ENCODE measurements around the gene VSIG10. TPM values are rescaled to one million over a fixed set of nuclear protein-coding genes. Genes with fewer than 3 reads are reported as not detected.

VSIG10 gene
- total RNA-seq, 1 donor from 2014 or later: 2.4 TPM

DNA sequence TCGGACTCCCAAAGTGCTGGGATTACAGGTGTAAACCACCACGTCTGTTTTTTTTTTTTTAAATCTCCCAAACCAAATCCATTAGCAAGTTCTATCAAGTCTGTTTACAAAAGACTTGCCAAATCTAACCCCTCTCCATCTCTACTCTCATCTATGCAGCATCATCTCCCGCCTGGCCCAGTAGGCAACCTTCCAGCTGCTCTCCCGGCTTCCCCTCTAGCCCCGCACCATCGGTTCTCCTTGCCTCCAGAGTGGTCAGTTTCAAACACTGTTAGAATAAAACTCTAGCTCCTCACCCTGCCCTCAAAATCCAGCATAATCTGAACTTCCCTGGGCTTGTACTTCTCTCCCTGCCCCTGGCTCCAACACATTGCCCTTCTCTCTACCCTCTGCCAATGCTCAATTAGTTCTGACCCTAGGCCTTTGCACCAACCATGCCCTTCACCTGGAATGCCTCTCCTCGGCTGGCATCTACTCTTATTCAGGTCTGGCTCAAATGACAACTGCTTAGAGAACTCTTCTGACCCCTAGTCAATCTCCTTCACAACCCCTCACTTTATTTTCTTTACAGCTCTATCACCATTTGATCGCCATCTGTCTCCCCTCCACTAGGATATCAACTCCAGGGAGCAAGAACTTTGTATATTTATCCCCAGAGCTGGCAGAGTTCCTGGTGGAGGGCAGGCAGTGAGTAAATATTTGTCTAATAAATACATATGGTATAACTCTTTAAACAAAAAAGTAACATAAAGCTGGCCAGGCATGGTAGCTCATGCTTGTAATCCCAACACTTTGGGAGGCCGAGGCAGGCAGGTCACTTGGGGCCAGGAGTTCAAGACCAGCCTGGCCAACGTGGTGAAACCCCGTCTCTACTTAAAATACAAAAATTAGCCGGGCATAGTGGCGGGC, 47.7 kb downstream of the VSIG10 start:
- CTCF ChIA-PET: interaction anchor here (1.1 to 1.9 kb wide), 4 partner anchors 9 to 35 kb away, joined by 3 to 8 read pairs (median 4); no protein-coding TSS in a partner anchor
- H3K4me3 Mint-ChIP-seq: no peak overlapping the region

DNA sequence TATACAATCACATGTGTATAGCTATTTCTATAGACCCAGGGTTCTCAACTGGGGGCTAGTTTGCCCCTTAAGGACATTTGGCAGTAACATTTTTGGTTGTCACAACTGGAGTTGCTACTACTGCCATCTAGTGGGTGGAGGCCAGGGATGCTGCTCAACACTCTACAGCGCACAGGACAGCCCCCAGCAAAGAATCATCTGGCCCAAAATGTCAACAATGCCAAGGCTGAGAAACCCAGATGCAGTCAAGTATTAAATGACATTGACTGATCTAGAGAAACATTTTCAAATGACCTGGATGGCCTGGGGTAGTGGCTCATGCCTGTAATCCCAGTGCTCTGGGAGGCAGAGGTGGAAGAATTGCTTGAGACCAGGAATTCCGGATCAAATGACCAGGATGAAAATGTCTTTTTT, 48.7 kb downstream of the VSIG10 start:
- peaks cover 20% of the 10 kb centered on the region for H3K4me1 Mint-ChIP-seq

More for the DNA sequence above, 47.7 kb downstream of the VSIG10 start:
- TF ChIP-seq, protein P1, sequence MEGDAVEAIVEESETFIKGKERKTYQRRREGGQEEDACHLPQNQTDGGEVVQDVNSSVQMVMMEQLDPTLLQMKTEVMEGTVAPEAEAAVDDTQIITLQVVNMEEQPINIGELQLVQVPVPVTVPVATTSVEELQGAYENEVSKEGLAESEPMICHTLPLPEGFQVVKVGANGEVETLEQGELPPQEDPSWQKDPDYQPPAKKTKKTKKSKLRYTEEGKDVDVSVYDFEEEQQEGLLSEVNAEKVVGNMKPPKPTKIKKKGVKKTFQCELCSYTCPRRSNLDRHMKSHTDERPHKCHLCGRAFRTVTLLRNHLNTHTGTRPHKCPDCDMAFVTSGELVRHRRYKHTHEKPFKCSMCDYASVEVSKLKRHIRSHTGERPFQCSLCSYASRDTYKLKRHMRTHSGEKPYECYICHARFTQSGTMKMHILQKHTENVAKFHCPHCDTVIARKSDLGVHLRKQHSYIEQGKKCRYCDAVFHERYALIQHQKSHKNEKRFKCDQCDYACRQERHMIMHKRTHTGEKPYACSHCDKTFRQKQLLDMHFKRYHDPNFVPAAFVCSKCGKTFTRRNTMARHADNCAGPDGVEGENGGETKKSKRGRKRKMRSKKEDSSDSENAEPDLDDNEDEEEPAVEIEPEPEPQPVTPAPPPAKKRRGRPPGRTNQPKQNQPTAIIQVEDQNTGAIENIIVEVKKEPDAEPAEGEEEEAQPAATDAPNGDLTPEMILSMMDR (IDR thresholded peaks at IDR 0.05): no peak
- no peaks in the 10 kb centered on the region for H3K27me3 Mint-ChIP-seq
- POLR2A ChIA-PET: interaction anchor here (0.5 to 1.3 kb wide), 4 partner anchors 10 to 80 kb away, joined by 3 to 7 read pairs (median 4); partner anchors contain the start of gene PEBP1
- no peak overlapping the region for H3K27ac Mint-ChIP-seq
- no peaks in the 10 kb centered on the region for H3K9me3 Mint-ChIP-seq
- H3K36me3 Mint-ChIP-seq (ENCODE audit: low read depth): peaks cover 12% of the 10 kb centered on the region
- H3K4me1 Mint-ChIP-seq: peaks cover 23% of the 10 kb centered on the region
- DNase-seq: no peak
- intact Hi-C loops (cut with micrococcal nuclease): loop anchor here (1.0 kb wide), 1 partner anchor 21 kb away; no protein-coding TSS in a partner anchor
- no peak for ATAC-seq (ENCODE audit: low read depth)

DNA sequence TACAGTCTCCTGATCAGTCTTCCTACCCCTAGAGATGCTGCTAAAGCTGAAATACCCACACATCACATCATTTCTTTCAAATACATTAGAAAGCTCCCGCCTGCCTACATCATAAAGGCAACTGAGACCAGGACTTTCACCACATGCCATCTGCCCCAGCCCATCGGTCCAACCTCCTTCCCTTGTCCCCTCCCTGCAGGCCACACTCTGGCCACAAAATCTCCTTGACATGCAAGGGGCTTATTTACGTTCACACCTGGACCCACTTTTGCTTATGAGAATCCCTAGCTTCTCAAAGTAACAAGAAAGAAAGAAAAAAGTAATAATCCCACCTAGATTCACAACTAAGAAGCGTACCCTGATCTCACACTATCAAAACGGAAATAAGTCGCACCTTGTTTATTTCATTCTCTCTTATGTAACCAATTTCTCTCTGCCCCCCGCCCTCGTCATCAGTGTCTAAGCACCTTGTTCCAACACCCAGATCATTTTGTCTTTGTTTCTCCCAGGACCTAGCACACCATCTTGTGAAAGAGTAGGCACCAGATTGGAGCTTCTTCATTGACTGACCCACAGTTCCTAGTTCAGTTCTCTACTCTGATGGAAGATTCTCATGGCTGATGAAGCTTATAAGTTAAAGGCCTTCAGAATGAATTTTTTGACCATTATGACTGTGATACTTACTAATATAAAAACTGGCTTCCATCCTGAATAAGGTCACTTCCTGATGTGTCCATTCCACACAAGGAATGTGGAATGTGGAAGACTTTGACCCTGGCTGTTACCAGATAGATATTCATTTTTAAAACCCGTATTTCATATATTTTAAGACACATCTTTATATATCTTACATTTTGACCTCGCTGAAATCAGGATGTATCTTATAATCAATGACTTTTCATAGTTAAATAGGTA, 50.5 kb downstream of the VSIG10 start:
- intact Hi-C loops (cut with micrococcal nuclease): no loop called here
- CTCF ChIA-PET: no interaction called here
- peaks cover 10% of the 10 kb centered on the region for H3K4me1 Mint-ChIP-seq
- H3K27me3 Mint-ChIP-seq: no peaks in the 10 kb centered on the region
- POLR2A ChIA-PET: no interaction called here
- no peaks in the 10 kb centered on the region for H3K9me3 Mint-ChIP-seq
- no peak for ATAC-seq (ENCODE audit: low read depth)
- TF ChIP-seq, protein P1 (IDR thresholded peaks at IDR 0.05): no peak
- no peak for DNase-seq
- H3K27ac Mint-ChIP-seq: no peak overlapping the region
- H3K36me3 Mint-ChIP-seq (ENCODE audit: low read depth): peaks cover 21% of the 10 kb centered on the region
- H3K4me3 Mint-ChIP-seq: no peak overlapping the region

More for the DNA sequence above, 48.7 kb downstream of the VSIG10 start:
- ChIA-PET CTCF (interaction anchor here (0.7 to 1.3 kb wide), 2 partner anchors 8 to 10 kb away, joined by 3 to 4 read pairs; no protein-coding TSS in a partner anchor), POLR2A (interaction anchor here (0.7 to 1.3 kb wide), 2 partner anchors 23 to 198 kb away, joined by 3 to 6 read pairs; no protein-coding TSS in a partner anchor)
- ATAC-seq (ENCODE audit: low read depth) (peak; percentile 95), DNase-seq (peak; percentile 45)
- Mint-ChIP-seq H3K36me3 (ENCODE audit: low read depth) (peaks cover 15% of the 10 kb centered on the region), H3K9me3 (no peaks in the 10 kb centered on the region), H3K27me3 (no peaks in the 10 kb centered on the region), H3K4me3 (no peak overlapping the region), H3K27ac (no peak overlapping the region)
- TF ChIP-seq, protein P1 (IDR thresholded peaks at IDR 0.05): no peak
- intact Hi-C loops (cut with micrococcal nuclease): loop anchor here (1.0 kb wide), 1 partner anchor 20 kb away; no protein-coding TSS in a partner anchor

DNA sequence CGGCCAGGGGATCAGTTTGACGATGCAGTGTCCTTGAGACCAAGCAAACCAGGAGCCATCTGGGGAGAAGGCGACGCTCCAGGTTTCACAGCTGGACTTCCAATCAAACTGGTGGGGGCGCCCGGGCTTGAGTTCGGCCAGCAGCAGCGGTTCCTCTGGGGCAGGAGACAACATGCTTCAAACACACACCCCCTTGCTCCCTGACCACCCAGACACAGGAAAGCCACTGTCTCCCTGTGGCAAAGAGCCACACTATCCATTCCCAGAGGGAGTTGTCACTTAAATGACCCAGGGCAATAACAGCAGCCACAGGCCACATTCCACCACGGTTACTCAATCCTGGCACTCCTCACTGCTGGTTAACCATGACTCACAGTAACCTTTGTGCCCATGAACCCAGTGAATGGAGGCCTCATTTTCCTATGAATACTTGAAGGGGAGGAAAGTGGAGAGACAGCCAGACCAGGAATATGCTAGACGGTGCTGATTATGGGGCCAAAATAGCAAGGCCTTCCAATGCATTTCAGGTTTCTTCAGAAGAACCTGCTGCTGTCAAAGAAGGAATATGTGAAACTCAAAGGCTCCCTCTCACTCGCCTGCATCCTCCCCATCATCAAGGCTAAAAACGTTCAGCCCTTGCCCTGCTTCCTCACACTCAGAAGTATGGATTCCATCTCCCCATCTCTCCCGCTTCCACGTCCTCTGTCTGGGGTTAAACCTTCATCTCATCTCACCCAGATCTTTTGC, 51.3 kb downstream of the VSIG10 start:
- intact Hi-C loops (cut with micrococcal nuclease): no loop called here
- ChIA-PET POLR2A (no interaction called here), CTCF (no interaction called here)
- Mint-ChIP-seq H3K4me3 (no peak overlapping the region), H3K27ac (no peak overlapping the region), H3K9me3 (no peaks in the 10 kb centered on the region), H3K36me3 (ENCODE audit: low read depth) (peaks cover 21% of the 10 kb centered on the region), H3K27me3 (no peaks in the 10 kb centered on the region), H3K4me1 (peaks cover 10% of the 10 kb centered on the region)
- DNase-seq (no peak), ATAC-seq (ENCODE audit: low read depth) (no peak)
- TF ChIP-seq, protein P1 (IDR thresholded peaks at IDR 0.05): no peak

Measured in activated B cell treated with CpG ODN at 0.5 μM for 24 hours (primary cell).